ENCODE measurements around the gene MGLL.
A peak's percentile ranks its signal among the peaks of the same experiment; 100 is the strongest.

Gene MGLL

DNA sequence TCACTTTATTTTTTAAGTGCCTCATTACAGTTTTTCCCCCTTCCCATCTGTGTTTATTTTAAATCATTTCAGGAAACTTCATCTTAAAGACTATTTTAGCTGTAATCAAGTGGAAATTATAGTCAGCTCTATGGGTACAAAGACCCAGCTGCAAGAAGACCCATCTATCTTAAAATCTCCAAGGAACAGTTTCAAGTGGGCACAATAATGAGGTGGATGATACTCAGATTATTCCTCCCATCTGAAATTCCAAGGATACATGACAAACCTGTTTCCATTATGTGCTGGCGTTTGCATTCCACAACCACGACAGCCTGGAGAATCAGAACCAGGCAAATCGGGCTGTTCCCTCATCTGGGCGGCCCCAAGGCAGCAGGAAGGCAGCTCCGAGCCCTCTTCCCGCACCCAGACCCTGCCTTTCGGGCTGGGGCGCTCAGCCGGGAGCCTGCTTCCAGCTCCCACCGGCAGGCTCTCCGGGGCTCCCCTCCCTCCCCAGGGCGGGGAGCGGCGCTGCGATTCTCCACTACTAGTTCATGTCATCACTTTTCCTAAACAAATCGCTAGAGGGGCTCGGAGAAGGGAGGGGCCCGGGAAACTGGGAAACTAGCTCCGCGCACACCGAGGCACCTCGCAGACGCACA is at the start of gene MGLL:
Gene MGLL, minus strand, starts transcription at position 475 of the 641 bp plus-strand sequence. Its CDS starts 197 bp downstream, at position 278.
- Histone ChIP-seq H3K27me3 (ENCODE audit: low read length) (no peaks in the 10 kb centered on the region), H3K4me3 (ENCODE audit: insufficient read depth, low read length, poor library complexity, severe bottlenecking) (peak within 1 kb of the TSS; percentile 53), H3K36me3 (ENCODE audit: low read length) (no peaks in the 10 kb centered on the region), H4K20me1 (ENCODE audit: low read depth, low read length) (no peaks in the 10 kb centered on the region), H3K79me2 (ENCODE audit: insufficient read depth, low read length) (no peaks in the 10 kb centered on the region), H3K9me2 (replicated peaks; ENCODE audit: insufficient read depth, low read length) (no peaks in the 10 kb centered on the region), H3F3A (ENCODE audit: insufficient read depth) (peaks cover 8% of the 10 kb centered on the region), H3K9ac (ENCODE audit: low read length) (peak within 1 kb of the TSS; percentile 61), H3K27ac (ENCODE audit: low read depth, low read length) (peak within 1 kb of the TSS; percentile 30; the same call in 1 of the 2 replicates), H3K9me3 (ENCODE audit: insufficient read depth, low read length) (no peaks in the 10 kb centered on the region), H3K4me2 (ENCODE audit: low read depth, low read length, poor library complexity, severe bottlenecking) (peak within 1 kb of the TSS; percentile 85), H2AFZ (ENCODE audit: low read depth, low read length, severe bottlenecking) (peak within 1 kb of the TSS; percentile 69)
- TF ChIP-seq, protein P1, sequence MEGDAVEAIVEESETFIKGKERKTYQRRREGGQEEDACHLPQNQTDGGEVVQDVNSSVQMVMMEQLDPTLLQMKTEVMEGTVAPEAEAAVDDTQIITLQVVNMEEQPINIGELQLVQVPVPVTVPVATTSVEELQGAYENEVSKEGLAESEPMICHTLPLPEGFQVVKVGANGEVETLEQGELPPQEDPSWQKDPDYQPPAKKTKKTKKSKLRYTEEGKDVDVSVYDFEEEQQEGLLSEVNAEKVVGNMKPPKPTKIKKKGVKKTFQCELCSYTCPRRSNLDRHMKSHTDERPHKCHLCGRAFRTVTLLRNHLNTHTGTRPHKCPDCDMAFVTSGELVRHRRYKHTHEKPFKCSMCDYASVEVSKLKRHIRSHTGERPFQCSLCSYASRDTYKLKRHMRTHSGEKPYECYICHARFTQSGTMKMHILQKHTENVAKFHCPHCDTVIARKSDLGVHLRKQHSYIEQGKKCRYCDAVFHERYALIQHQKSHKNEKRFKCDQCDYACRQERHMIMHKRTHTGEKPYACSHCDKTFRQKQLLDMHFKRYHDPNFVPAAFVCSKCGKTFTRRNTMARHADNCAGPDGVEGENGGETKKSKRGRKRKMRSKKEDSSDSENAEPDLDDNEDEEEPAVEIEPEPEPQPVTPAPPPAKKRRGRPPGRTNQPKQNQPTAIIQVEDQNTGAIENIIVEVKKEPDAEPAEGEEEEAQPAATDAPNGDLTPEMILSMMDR (IDR thresholded peaks at IDR 0.05; ENCODE audit: insufficient read depth, low read length, poor library complexity, severe bottlenecking) = no peak

DNA sequence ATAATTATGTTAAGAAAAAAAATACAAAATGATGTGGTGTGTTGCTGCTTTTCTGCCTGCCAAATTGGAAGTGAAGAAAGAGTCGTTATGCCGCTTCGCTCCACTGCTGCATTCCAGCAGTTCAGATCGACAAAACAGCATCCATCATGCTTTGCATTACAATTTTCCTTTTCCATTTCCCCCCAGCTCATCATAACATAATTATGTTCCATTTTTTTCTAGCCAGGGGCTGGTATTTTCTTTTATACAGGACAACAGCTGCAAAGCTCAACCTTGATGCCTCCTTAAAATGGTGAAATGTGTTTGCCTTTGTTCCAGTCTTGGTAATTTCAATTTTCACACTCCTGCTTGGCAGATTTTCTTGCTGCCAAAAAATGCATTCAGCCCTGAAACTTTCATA is 47.8 kb upstream of the MGLL start:
- Histone ChIP-seq H3K9me2 (replicated peaks; ENCODE audit: insufficient read depth, low read length) (no peaks in the 10 kb centered on the region), H3K9ac (ENCODE audit: low read length) (no peak overlapping the region), H2AFZ (ENCODE audit: low read depth, low read length, severe bottlenecking) (no peak overlapping the region), H3K4me2 (ENCODE audit: low read depth, low read length, poor library complexity, severe bottlenecking) (no peak overlapping the region), H3K4me3 (ENCODE audit: insufficient read depth, low read length, poor library complexity, severe bottlenecking) (no peak overlapping the region), H3K27ac (ENCODE audit: low read depth, low read length) (no peak overlapping the region), H3K27me3 (ENCODE audit: low read length) (no peaks in the 10 kb centered on the region), H3F3A (ENCODE audit: insufficient read depth) (no peaks in the 10 kb centered on the region), H3K79me2 (ENCODE audit: insufficient read depth, low read length) (no peaks in the 10 kb centered on the region), H3K9me3 (ENCODE audit: insufficient read depth, low read length) (no peaks in the 10 kb centered on the region), H3K36me3 (ENCODE audit: low read length) (no peaks in the 10 kb centered on the region), H4K20me1 (ENCODE audit: low read depth, low read length) (no peaks in the 10 kb centered on the region)
- TF ChIP-seq EZH2phosphoT487 (conservative IDR thresholded peaks at IDR 0.05; ENCODE audit: low read length) = no peak
- TF ChIP-seq, protein P1 (IDR thresholded peaks at IDR 0.05; ENCODE audit: insufficient read depth, low read length, poor library complexity, severe bottlenecking) = no peak

DNA sequence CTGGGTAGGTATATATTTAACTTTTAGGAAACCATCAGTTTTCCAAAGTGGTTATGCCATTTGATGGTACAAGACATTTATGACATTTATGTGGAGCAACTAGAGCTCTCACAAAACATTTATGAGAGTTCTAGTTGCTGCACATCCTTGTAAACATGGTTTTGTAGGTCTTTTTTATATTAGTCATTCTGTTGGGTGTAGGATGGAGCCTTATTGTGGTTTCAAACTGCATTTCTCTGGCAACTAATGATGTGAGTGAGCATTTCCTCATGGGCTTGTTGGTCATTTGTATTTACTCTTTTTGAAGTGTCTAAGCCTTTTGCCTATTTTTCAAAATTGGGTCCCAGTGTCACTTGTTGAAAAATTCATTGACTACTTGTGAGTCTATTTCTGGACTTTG is 45.7 kb upstream of the MGLL start:
- Histone ChIP-seq H3K4me2 (ENCODE audit: low read depth, low read length, poor library complexity, severe bottlenecking) (no peak overlapping the region), H2AFZ (ENCODE audit: low read depth, low read length, severe bottlenecking) (no peak overlapping the region), H3K27me3 (ENCODE audit: low read length) (no peaks in the 10 kb centered on the region), H3K9ac (ENCODE audit: low read length) (no peak overlapping the region), H3K9me3 (ENCODE audit: insufficient read depth, low read length) (no peaks in the 10 kb centered on the region), H3K36me3 (ENCODE audit: low read length) (no peaks in the 10 kb centered on the region), H3K27ac (ENCODE audit: low read depth, low read length) (no peak overlapping the region), H3K79me2 (ENCODE audit: insufficient read depth, low read length) (no peaks in the 10 kb centered on the region), H3K4me3 (ENCODE audit: insufficient read depth, low read length, poor library complexity, severe bottlenecking) (no peak overlapping the region), H3K9me2 (replicated peaks; ENCODE audit: insufficient read depth, low read length) (no peaks in the 10 kb centered on the region), H4K20me1 (ENCODE audit: low read depth, low read length) (no peaks in the 10 kb centered on the region), H3F3A (ENCODE audit: insufficient read depth) (no peaks in the 10 kb centered on the region)
- TF ChIP-seq, protein P1 (IDR thresholded peaks at IDR 0.05; ENCODE audit: insufficient read depth, low read length, poor library complexity, severe bottlenecking) = no peak
- TF ChIP-seq EZH2phosphoT487 (conservative IDR thresholded peaks at IDR 0.05; ENCODE audit: low read length) = no peak
